H9 (cell line): ENCODE measurements around the gene HNRNPF. TPM values are rescaled to one million over a fixed set of nuclear protein-coding genes. Genes with fewer than 3 reads are reported as not detected.

Experiments used
- DNase-seq: peaks from one replicate; pipeline ENCODE4 v3.0.0-alpha.2; 2017
- H2AFZ ChIP-seq: one replicate; pipeline ENCODE4 v1.6.1; 2013; ENCODE audit warnings: mild to moderate bottlenecking, low read length, control low read depth, moderate library complexity
- H2AK5ac ChIP-seq: 2 replicates; pipeline ENCODE4 v1.6.1; 2013; ENCODE audit warnings: low read length, control low read depth, mixed read lengths; ENCODE audit not compliant: insufficient read length
- H2BK120ac ChIP-seq: one replicate; pipeline ENCODE4 v1.6.1; 2013; ENCODE audit warnings: low read depth, mild to moderate bottlenecking, low read length, control low read depth, inconsistent platforms; ENCODE audit not compliant: poor library complexity, severe bottlenecking
- H2BK12ac ChIP-seq: 2 replicates; pipeline ENCODE4 v1.6.1; 2013; ENCODE audit warnings: low read length, control low read depth, mixed read lengths, low read depth; ENCODE audit not compliant: insufficient read length
- H2BK15ac ChIP-seq: 2 replicates; pipeline ENCODE4 v1.6.1; 2013; ENCODE audit warnings: low read depth, low read length, control low read depth
- H2BK20ac ChIP-seq: one replicate; pipeline ENCODE4 v1.6.1; 2013; ENCODE audit warnings: low read depth, mild to moderate bottlenecking, low read length, control low read depth, inconsistent platforms; ENCODE audit not compliant: poor library complexity, severe bottlenecking
- H2BK5ac ChIP-seq: 2 replicates; pipeline ENCODE4 v1.6.1; 2013; ENCODE audit warnings: low read length, control low read depth, mixed read lengths; ENCODE audit not compliant: insufficient read length
- H3K14ac ChIP-seq: 2 replicates; pipeline ENCODE4 v1.6.1; 2013; ENCODE audit warnings: low read length, control low read depth; ENCODE audit not compliant: insufficient read depth
- H3K18ac ChIP-seq: 2 replicates; pipeline ENCODE4 v1.6.1; 2013; ENCODE audit warnings: low read depth, mild to moderate bottlenecking, mixed read lengths, low read length, control low read depth; ENCODE audit not compliant: insufficient read length
- H3K23ac ChIP-seq: 2 replicates; pipeline ENCODE4 v1.6.1; 2013; ENCODE audit warnings: low read length, control low read depth, mixed read lengths, low read depth; ENCODE audit not compliant: insufficient read length
- H3K23me2 ChIP-seq: 2 replicates; pipeline ENCODE4 v1.6.1; 2013; ENCODE audit warnings: low read depth, mild to moderate bottlenecking, mixed read lengths, low read length, control low read depth; ENCODE audit not compliant: insufficient read length, poor library complexity, severe bottlenecking
- H3K27ac ChIP-seq: 2 replicates; pipeline ENCODE4 v1.5.1; 2013; ENCODE audit warnings: low read length, control low read depth, mixed read lengths, low read depth; ENCODE audit not compliant: insufficient read length
- H3K27me3 ChIP-seq: 2 replicates; pipeline ENCODE4 v1.6.1; 2013; ENCODE audit warnings: low read length, control low read depth, inconsistent platforms; ENCODE audit not compliant: insufficient read depth
- H3K4ac ChIP-seq: 2 replicates; pipeline ENCODE4 v1.6.1; 2013; ENCODE audit warnings: low read depth, mild to moderate bottlenecking, control low read depth, inconsistent platforms, low read length, moderate library complexity
- H3K4me1 ChIP-seq: 2 replicates; pipeline ENCODE4 v1.6.1; 2013; ENCODE audit warnings: low read length, control low read depth, inconsistent platforms; ENCODE audit not compliant: insufficient read depth
- H3K4me2 ChIP-seq: 2 replicates; pipeline ENCODE4 v1.6.1; 2013; ENCODE audit warnings: low read length, control low read depth, mixed read lengths; ENCODE audit not compliant: insufficient read length, insufficient read depth
- H3K56ac ChIP-seq: 2 replicates; pipeline ENCODE4 v1.6.1; 2013; ENCODE audit warnings: low read depth, mild to moderate bottlenecking, mixed read lengths, low read length, control low read depth; ENCODE audit not compliant: insufficient read length
- H3K79me1 ChIP-seq: 2 replicates; pipeline ENCODE4 v1.6.1; 2013; ENCODE audit warnings: low read depth, mild to moderate bottlenecking, moderate library complexity, low read length, control low read depth, inconsistent platforms; ENCODE audit not compliant: insufficient read depth, poor library complexity, severe bottlenecking
- H3K79me2 ChIP-seq: 2 replicates; pipeline ENCODE4 v1.6.1; 2013; ENCODE audit warnings: low read length, control low read depth, inconsistent platforms; ENCODE audit not compliant: insufficient read depth
- H3K9ac ChIP-seq: 2 replicates; pipeline ENCODE4 v1.6.1; 2013; ENCODE audit warnings: low read length, control low read depth, mixed read lengths; ENCODE audit not compliant: insufficient read length; ENCODE audit errors: extremely low read depth
- H3K9me3 ChIP-seq: one replicate; pipeline ENCODE4 v1.6.1; 2013; ENCODE audit warnings: low read depth, low read length, inconsistent platforms; ENCODE audit not compliant: control insufficient read depth
- H3T11ph ChIP-seq: one replicate; pipeline ENCODE4 v1.6.1; 2013; ENCODE audit warnings: mild to moderate bottlenecking, low read length, control low read depth, inconsistent platforms
- H4K20me1 ChIP-seq: one replicate; pipeline ENCODE4 v1.6.1; 2013; ENCODE audit not compliant: control insufficient read depth, insufficient read length, insufficient read depth
- H4K5ac ChIP-seq: 2 replicates; pipeline ENCODE4 v1.6.1; 2013; ENCODE audit warnings: low read depth, mild to moderate bottlenecking, mixed read lengths, low read length, control low read depth; ENCODE audit not compliant: insufficient read length
- H4K8ac ChIP-seq: replicated peaks from 2 replicates; pipeline ENCODE4 v1.6.1; 2013; ENCODE audit warnings: low read length, control low read depth, mixed read lengths, low read depth; ENCODE audit not compliant: insufficient read length
- H4K91ac ChIP-seq: 2 replicates; pipeline ENCODE4 v1.6.1; 2013; ENCODE audit warnings: low read depth, mild to moderate bottlenecking, moderate library complexity, mixed read lengths, low read length, control low read depth; ENCODE audit not compliant: insufficient read length
- H3K27ac Mint-ChIP-seq, 3 experiments: 2 replicates in 2 of 3; 3 replicates in 1 of 3; pipeline ENCODE4 v1.8.0; 2020 to 2021; ENCODE audit warnings: mixed read lengths in 3 of 3, mild to moderate bottlenecking in 1 of 3, moderate library complexity in 1 of 3
- H3K27me3 Mint-ChIP-seq: 2 replicates; pipeline ENCODE4 v1.8.0; 2021; ENCODE audit warnings: low read depth, mild to moderate bottlenecking, moderate library complexity, mixed read lengths
- H3K36me3 Mint-ChIP-seq, 3 experiments: 2 replicates in 2 of 3; 3 replicates in 1 of 3; pipeline ENCODE4 v1.8.0; 2020 to 2021; ENCODE audit warnings: low read depth in 3 of 3, mixed read lengths in 3 of 3; ENCODE audit not compliant: insufficient read depth in 1 of 3
- H3K4me1 Mint-ChIP-seq, 2 experiments: 2 replicates each; pipeline ENCODE4 v1.8.0; 2020; ENCODE audit warnings: mixed read lengths in 2 of 2
- H3K4me3 Mint-ChIP-seq, 2 experiments: 2 replicates in 1 of 2; 3 replicates in 1 of 2; pipeline ENCODE4 v1.8.0; 2020 to 2021; ENCODE audit warnings: mild to moderate bottlenecking in 2 of 2, mixed read lengths in 2 of 2, moderate library complexity in 1 of 2
- H3K9me3 Mint-ChIP-seq, 2 experiments: 2 replicates in 1 of 2; 3 replicates in 1 of 2; pipeline ENCODE4 v1.8.0; 2020; ENCODE audit warnings: mild to moderate bottlenecking in 2 of 2, mixed read lengths in 2 of 2, moderate library complexity in 1 of 2
- CTCF ChIP-seq: fragments of 200-600 bp; sonication (generic); conservative IDR thresholded peaks from 3 replicates; pipeline ENCODE4 v1.8.0; 2021; ENCODE audit warnings: antibody characterized with exemption, mild to moderate bottlenecking
- WGBS: extraction: QIAGEN DNeasy Blood & Tissue Kit; methylation state at CpG from one replicate; pipeline ENCODE4 v1.1.7; 2013; ENCODE audit warnings: missing lambda C conversion rate, low lambda C conversion rate, mixed read lengths; ENCODE audit not compliant: insufficient read length; ENCODE audit errors: extremely low coverage; 5-methylcytosine and 5-hydroxymethylcytosine counted together
- total RNA-seq: library from RNA; stranded (reverse); gene quantifications from 2 replicates; pipeline ENCODE4 v1.2.1, GENCODE V29; 2021

Gene HNRNPF
- total RNA-seq, 1 experiment from 2014 or later, result 411 TPM

- peaks cover 0 to 7% (median 2%) of the 10 kb centered on the region in 3 experiments; a peak in 3 of 7 replicates for H3K36me3 Mint-ChIP-seq
- H3K23ac ChIP-seq, result no peak overlapping the region
- peak overlapping the region; percentile 99 for H3K18ac ChIP-seq
- peak overlapping the region; percentile 86 to 94 for H3K4me3 Mint-ChIP-seq
- H2BK15ac ChIP-seq, result no peak overlapping the region
- no peak overlapping the region for H2BK20ac ChIP-seq
- H3K27me3 Mint-ChIP-seq, result peaks cover 2% of the 10 kb centered on the region; the same call in 1 of the 2 replicates
- no peaks in the 10 kb centered on the region for H3K79me2 ChIP-seq
- H3K27ac Mint-ChIP-seq, result peak overlapping the region in 2 of 3 experiments; percentile 90 to 96; a peak in 3 of 7 replicates
- no peaks in the 10 kb centered on the region for H3K4me1 ChIP-seq
- H4K8ac ChIP-seq, result no peak overlapping the region
- H4K20me1 ChIP-seq, result no peaks in the 10 kb centered on the region
- H3K27ac ChIP-seq, result no peak overlapping the region
- no peak overlapping the region for H4K91ac ChIP-seq
- peaks cover 6 to 12% of the 10 kb centered on the region in 2 experiments; a peak in 3 of 4 replicates for H3K4me1 Mint-ChIP-seq
- H3K9me3 Mint-ChIP-seq, result no peaks in the 10 kb centered on the region
- no peaks in the 10 kb centered on the region for H3K79me1 ChIP-seq
- no peaks in the 10 kb centered on the region for H3K9me3 ChIP-seq
- H2BK120ac ChIP-seq, result peak overlapping the region; percentile 79
- H3K56ac ChIP-seq, result peak overlapping the region; percentile 31
- peak overlapping the region; percentile 95 for H3K14ac ChIP-seq
- H3K4ac ChIP-seq, result no peak overlapping the region; the same call in 1 of the 2 replicates
- no peak overlapping the region for H2BK5ac ChIP-seq
- peak overlapping the region; percentile 8 for H2BK12ac ChIP-seq
- H3K27me3 ChIP-seq, result no peaks in the 10 kb centered on the region
- no CpG with 5 or more reads among the region's 30 CpGs for WGBS
- H3T11ph ChIP-seq, result no peak overlapping the region
- no peak overlapping the region for H4K5ac ChIP-seq
- no peak for TF ChIP-seq CTCF
- peak overlapping the region; percentile 72 for H3K9ac ChIP-seq
- peak overlapping the region; percentile 84 for H3K4me2 ChIP-seq
- peaks cover 10% of the 10 kb centered on the region for H3K23me2 ChIP-seq
- H2AK5ac ChIP-seq, result no peak overlapping the region
- no peak overlapping the region for H2AFZ ChIP-seq
- no peak for DNase-seq
These were observed 28.3 kb upstream of the HNRNPF start for GRCh38 chr10:43437141-43437870.
